Measurements from ENCODE around the gene WNT7A.

Gene WNT7A

DNA sequence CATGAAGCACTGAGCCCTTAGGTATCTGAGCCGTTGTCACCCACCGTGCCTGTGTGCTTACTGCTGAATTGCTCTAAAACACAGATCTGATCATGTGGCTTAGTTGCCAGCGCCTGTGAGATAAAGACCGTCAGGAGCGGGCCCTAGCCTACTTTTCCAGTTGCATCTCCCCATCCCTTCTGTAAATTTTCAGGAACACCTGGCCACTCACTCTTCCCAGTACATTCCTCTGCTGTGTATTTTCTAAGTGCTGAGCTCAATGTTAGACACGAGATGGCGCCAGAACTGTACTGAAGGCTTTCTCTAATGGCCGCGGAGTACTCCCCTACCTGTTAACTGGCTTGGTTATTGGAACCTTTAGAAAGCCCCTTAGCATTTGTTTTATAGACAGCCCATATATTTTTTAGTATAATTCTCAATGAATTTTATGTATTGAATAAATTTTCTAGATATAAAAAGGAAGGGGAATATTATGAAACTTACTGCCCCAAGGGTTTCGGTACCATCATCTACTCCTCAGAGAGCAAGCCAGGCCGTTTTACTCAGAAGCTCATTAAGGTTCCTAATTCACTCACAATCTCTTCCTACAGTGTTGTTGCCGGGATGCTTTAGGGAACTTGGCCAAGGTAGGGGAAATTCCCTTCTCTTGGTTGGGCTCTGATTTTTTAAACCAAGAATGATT lies 16.7 kb upstream of the WNT7A start:
- peaks cover 17% of the 10 kb centered on the region; the same call in 1 of the 2 replicates for H3K27me3 ChIP-seq (replicated peaks; ENCODE audit: insufficient read depth, low read length)
- peak; percentile 77 for DNase-seq
- peak overlapping the region; percentile 98 for H3K4me2 ChIP-seq (ENCODE audit: low read depth, low read length)
- no peaks in the 10 kb centered on the region for H3K9me3 ChIP-seq (replicated peaks; ENCODE audit: insufficient read depth, low read length)
- 0 out of 2 replicates have a peak, but pooled peaks cover 4% of the 10 kb centered on the region for H3K4me1 ChIP-seq (ENCODE audit: low read length)
- no peaks in the 10 kb centered on the region for H4K20me1 ChIP-seq (ENCODE audit: insufficient read depth, low read length)
- no peaks in the 10 kb centered on the region for H3K36me3 ChIP-seq (replicated peaks; ENCODE audit: insufficient read depth, low read length)
- H3K9ac ChIP-seq (ENCODE audit: low read length): peak overlapping the region; percentile 62; the same call in 1 of the 2 replicates
- H3K27ac ChIP-seq (ENCODE audit: low read length): no peak overlapping the region
- no peaks in the 10 kb centered on the region for H3K9me2 ChIP-seq (replicated peaks; ENCODE audit: insufficient read depth, low read length)
- no peak for TF ChIP-seq EZH2phosphoT487 (IDR thresholded peaks at IDR 0.05; ENCODE audit: low read length)
- TF ChIP-seq, protein P1, sequence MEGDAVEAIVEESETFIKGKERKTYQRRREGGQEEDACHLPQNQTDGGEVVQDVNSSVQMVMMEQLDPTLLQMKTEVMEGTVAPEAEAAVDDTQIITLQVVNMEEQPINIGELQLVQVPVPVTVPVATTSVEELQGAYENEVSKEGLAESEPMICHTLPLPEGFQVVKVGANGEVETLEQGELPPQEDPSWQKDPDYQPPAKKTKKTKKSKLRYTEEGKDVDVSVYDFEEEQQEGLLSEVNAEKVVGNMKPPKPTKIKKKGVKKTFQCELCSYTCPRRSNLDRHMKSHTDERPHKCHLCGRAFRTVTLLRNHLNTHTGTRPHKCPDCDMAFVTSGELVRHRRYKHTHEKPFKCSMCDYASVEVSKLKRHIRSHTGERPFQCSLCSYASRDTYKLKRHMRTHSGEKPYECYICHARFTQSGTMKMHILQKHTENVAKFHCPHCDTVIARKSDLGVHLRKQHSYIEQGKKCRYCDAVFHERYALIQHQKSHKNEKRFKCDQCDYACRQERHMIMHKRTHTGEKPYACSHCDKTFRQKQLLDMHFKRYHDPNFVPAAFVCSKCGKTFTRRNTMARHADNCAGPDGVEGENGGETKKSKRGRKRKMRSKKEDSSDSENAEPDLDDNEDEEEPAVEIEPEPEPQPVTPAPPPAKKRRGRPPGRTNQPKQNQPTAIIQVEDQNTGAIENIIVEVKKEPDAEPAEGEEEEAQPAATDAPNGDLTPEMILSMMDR (IDR thresholded peaks at IDR 0.05; ENCODE audit: low read length): peak; percentile 83
- no peak for TF ChIP-seq EZH2 (optimal IDR thresholded peaks at IDR 0.05; ENCODE audit: low read depth, low read length)
- peak overlapping the region; percentile 73 for H3K4me3 ChIP-seq (ENCODE audit: low read length)
- no peaks in the 10 kb centered on the region for H3K79me2 ChIP-seq (ENCODE audit: low read length)
- H2AFZ ChIP-seq (ENCODE audit: low read length): peak overlapping the region; percentile 87
- peaks cover 6% of the 10 kb centered on the region; the same call in 1 of the 2 replicates for H3F3A ChIP-seq (ENCODE audit: insufficient read depth, low read length)

DNA sequence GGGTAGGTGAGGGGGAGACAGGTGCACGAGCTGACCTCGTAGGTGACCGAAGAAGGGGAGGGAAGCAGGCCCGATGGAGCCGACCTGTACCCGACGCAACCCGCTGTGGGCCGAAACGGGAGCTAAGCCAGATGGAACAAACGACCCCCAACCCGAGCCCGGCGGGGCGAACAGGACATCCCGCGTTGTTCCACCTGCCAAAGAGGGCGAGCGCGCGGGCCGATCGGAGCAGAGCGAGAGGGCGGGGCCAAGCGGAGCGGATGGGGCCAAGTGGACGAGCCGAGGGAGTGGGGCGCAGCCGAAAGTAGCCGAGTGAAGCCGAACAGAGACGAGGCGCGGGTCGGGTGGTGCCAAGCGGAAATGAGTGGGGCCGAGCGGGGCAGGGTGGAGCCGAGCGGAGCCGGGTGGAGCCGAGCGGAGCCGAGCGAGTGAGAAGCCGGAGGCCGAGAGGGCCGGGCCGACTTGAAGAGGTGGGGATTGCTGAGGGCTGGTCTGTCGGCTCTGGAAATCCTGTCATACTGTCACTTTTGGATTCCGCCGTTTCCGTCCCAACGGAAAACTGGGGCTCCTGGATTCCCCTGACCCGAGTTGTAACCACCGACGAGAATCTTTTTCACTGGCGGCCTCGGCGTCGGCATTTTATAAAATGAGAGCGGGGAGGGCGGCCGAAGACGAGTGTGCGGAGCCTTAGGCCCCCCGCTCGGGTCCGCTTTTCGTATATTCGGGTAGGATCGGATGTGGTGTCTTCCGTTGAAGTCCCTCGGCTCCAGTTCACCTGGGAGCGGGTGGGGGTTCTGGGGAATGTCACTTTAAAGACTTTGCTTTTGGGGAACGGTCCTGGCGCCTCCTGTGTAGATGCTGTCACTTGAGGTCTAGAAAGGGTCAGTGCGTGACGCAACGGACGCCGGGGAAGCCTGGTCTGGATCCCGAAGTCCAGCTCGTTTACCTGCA lies 15.6 kb upstream of the WNT7A start:
- peak; percentile 92 for DNase-seq
- Histone ChIP-seq H3K36me3 (replicated peaks; ENCODE audit: insufficient read depth, low read length) (no peaks in the 10 kb centered on the region), H3K27me3 (replicated peaks; ENCODE audit: insufficient read depth, low read length) (peaks cover 17% of the 10 kb centered on the region; the same call in 1 of the 2 replicates), H3K79me2 (ENCODE audit: low read length) (no peaks in the 10 kb centered on the region), H3K4me2 (ENCODE audit: low read depth, low read length) (peak overlapping the region; percentile 98), H3K27ac (ENCODE audit: low read length) (no peak overlapping the region), H3K9me3 (replicated peaks; ENCODE audit: insufficient read depth, low read length) (no peaks in the 10 kb centered on the region), H2AFZ (ENCODE audit: low read length) (peak overlapping the region; percentile 87), H3F3A (ENCODE audit: insufficient read depth, low read length) (peaks cover 6% of the 10 kb centered on the region; the same call in 1 of the 2 replicates), H4K20me1 (ENCODE audit: insufficient read depth, low read length) (no peaks in the 10 kb centered on the region), H3K4me1 (ENCODE audit: low read length) (0 out of 2 replicates have a peak, but pooled peaks cover 4% of the 10 kb centered on the region), H3K9ac (ENCODE audit: low read length) (peak overlapping the region; percentile 62; the same call in 1 of the 2 replicates), H3K4me3 (ENCODE audit: low read length) (peak overlapping the region; percentile 73), H3K9me2 (replicated peaks; ENCODE audit: insufficient read depth, low read length) (no peaks in the 10 kb centered on the region)
- no peak for TF ChIP-seq EZH2 (optimal IDR thresholded peaks at IDR 0.05; ENCODE audit: low read depth, low read length)
- no peak for TF ChIP-seq EZH2phosphoT487 (IDR thresholded peaks at IDR 0.05; ENCODE audit: low read length)
- TF ChIP-seq, protein P1 (IDR thresholded peaks at IDR 0.05; ENCODE audit: low read length): no peak

DNA sequence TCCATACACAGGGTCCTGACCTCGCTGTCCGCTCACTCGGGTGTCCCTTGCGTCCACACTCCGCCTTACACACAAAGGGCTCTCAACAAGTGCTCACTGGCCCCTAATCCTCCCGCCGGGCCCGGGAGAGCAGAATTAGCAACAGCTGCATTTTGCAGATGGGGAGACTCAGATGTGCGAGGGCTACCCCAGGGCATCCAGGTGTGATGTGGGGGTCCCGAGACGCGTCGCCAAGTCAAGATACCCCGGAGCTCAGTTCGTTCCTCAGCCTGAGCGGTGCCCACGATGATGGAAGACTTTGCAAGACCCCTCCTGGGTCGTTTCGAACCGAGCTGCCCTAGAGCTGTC lies 14.9 kb upstream of the WNT7A start:
- Histone ChIP-seq H3K27ac (ENCODE audit: low read length) (no peak overlapping the region), H3K4me3 (ENCODE audit: low read length) (peak overlapping the region; percentile 73), H3K27me3 (replicated peaks; ENCODE audit: insufficient read depth, low read length) (peaks cover 17% of the 10 kb centered on the region; the same call in 1 of the 2 replicates), H3K36me3 (replicated peaks; ENCODE audit: insufficient read depth, low read length) (no peaks in the 10 kb centered on the region), H3K9ac (ENCODE audit: low read length) (no peak overlapping the region), H3K9me3 (replicated peaks; ENCODE audit: insufficient read depth, low read length) (no peaks in the 10 kb centered on the region), H3F3A (ENCODE audit: insufficient read depth, low read length) (peaks cover 6% of the 10 kb centered on the region; the same call in 1 of the 2 replicates), H4K20me1 (ENCODE audit: insufficient read depth, low read length) (no peaks in the 10 kb centered on the region), H3K4me1 (ENCODE audit: low read length) (0 out of 2 replicates have a peak, but pooled peaks cover 4% of the 10 kb centered on the region), H3K9me2 (replicated peaks; ENCODE audit: insufficient read depth, low read length) (no peaks in the 10 kb centered on the region), H3K4me2 (ENCODE audit: low read depth, low read length) (peak overlapping the region; percentile 98; the same call in 1 of the 2 replicates), H3K79me2 (ENCODE audit: low read length) (no peaks in the 10 kb centered on the region), H2AFZ (ENCODE audit: low read length) (peak overlapping the region; percentile 78)
- TF ChIP-seq, protein P1 (IDR thresholded peaks at IDR 0.05; ENCODE audit: low read length): no peak
- TF ChIP-seq EZH2phosphoT487 (IDR thresholded peaks at IDR 0.05; ENCODE audit: low read length): no peak
- no peak for TF ChIP-seq EZH2 (optimal IDR thresholded peaks at IDR 0.05; ENCODE audit: low read depth, low read length)
- DNase-seq: no peak
